Naive thymus-derived CD4-positive, alpha-beta T cell (primary cell): ENCODE results near the gene MAP4K3. TPM values are rescaled to one million over a fixed set of nuclear protein-coding genes. Genes with fewer than 3 reads are reported as not detected.

ENCODE experiments used
- ATAC-seq: fragments of 150-1000 bp; cut with Tn5 transposase; 2 replicates; pipeline ENCODE4 v1.10.0; 2021; ENCODE audit warnings: mild to moderate bottlenecking, moderate library complexity
- CTCF ChIA-PET: fragments of 350-600 bp; sonication (Branson Sonifier 250); formaldehyde crosslinking; loops from one replicate; lab custom pipeline; 2021; ENCODE audit warnings: antibody characterized with exemption; lab: Charles Lee
- POLR2A ChIA-PET: fragments of 350-600 bp; sonication (Branson Sonifier 250); formaldehyde crosslinking; loops from one replicate; lab custom pipeline; 2021; ENCODE audit warnings: antibody characterized with exemption, inconsistent platforms; lab: Charles Lee
- DNase-seq, 9 donors: peaks; one replicate each; pipeline versions ENCODE4 v3.0.0 to v3.0.0-alpha.2; 2020 to 2022; ENCODE audit warnings: mixed read lengths in 1 of 9
- H3K27ac ChIP-seq: one replicate; pipeline ENCODE4 v1.7.0; 2013; ENCODE audit warnings: mild to moderate bottlenecking, low read depth, low read length, moderate library complexity
- H3K27me3 ChIP-seq, 2 donors: one replicate each; pipeline ENCODE4 v1.7.0; 2013; ENCODE audit warnings: low read length in 2 of 2, mild to moderate bottlenecking in 2 of 2, moderate library complexity in 2 of 2; ENCODE audit not compliant: control insufficient read depth in 2 of 2, insufficient read depth in 2 of 2
- H3K36me3 ChIP-seq, 3 experiments: 1 replicate in 2 of 3; 2 replicates in 1 of 3; pipeline ENCODE4 v1.7.0; 2013; ENCODE audit warnings: low read length in 3 of 3, mild to moderate bottlenecking in 3 of 3, moderate library complexity in 1 of 3; ENCODE audit not compliant: insufficient read depth in 3 of 3, control insufficient read depth in 2 of 3
- H3K4me1 ChIP-seq, 2 donors: one replicate each; pipeline ENCODE4 v1.7.0; 2013; ENCODE audit warnings: low read length in 2 of 2, mild to moderate bottlenecking in 2 of 2, moderate library complexity in 1 of 2; ENCODE audit not compliant: control insufficient read depth in 2 of 2, insufficient read depth in 2 of 2
- H3K4me3 ChIP-seq: 2 replicates; pipeline ENCODE4 v1.7.0; 2013; ENCODE audit warnings: mild to moderate bottlenecking, low read length
- H3K9me3 ChIP-seq, 3 experiments: 1 replicate in 2 of 3; 2 replicates in 1 of 3; pipeline ENCODE4 v1.7.0; 2013; ENCODE audit warnings: low read length in 3 of 3; ENCODE audit not compliant: control insufficient read depth in 2 of 3
- H3K27ac Mint-ChIP-seq, 9 donors: one replicate each; pipeline ENCODE4 v1.8.0; 2020 to 2022; ENCODE audit warnings: mixed read lengths in 9 of 9, mild to moderate bottlenecking in 8 of 9, moderate library complexity in 5 of 9, inconsistent platforms in 2 of 9
- H3K27me3 Mint-ChIP-seq, 5 donors: one replicate each; pipeline ENCODE4 v1.8.0; 2021 to 2022; ENCODE audit warnings: mixed read lengths in 5 of 5, mild to moderate bottlenecking in 1 of 5
- H3K36me3 Mint-ChIP-seq, 5 donors: one replicate each; pipeline ENCODE4 v1.8.0; 2020 to 2022; ENCODE audit warnings: mixed read lengths in 5 of 5, mild to moderate bottlenecking in 3 of 5, inconsistent platforms in 1 of 5
- H3K4me1 Mint-ChIP-seq, 7 donors: one replicate each; pipeline ENCODE4 v1.8.0; 2020 to 2022; ENCODE audit warnings: mixed read lengths in 7 of 7, mild to moderate bottlenecking in 3 of 7, inconsistent platforms in 1 of 7
- H3K4me3 Mint-ChIP-seq, 10 donors: one replicate each; pipeline ENCODE4 v1.8.0; 2020 to 2022; ENCODE audit warnings: mild to moderate bottlenecking in 10 of 10, mixed read lengths in 10 of 10, moderate library complexity in 6 of 10, inconsistent platforms in 2 of 10
- H3K9me3 Mint-ChIP-seq, 11 donors: one replicate each; pipeline ENCODE4 v1.8.0; 2020 to 2022; ENCODE audit warnings: mixed read lengths in 11 of 11, mild to moderate bottlenecking in 4 of 11, inconsistent platforms in 1 of 11, moderate library complexity in 1 of 11
- intact Hi-C, 2 donors: fragments of 100-400 bp; cut with micrococcal nuclease; formaldehyde crosslinking; loops; one replicate each; pipeline ENCODE4 v1.15.1; 2023
- polyA plus RNA-seq, 2 donors: library from polyadenylated mRNA; unstranded; fragments of 300-500 nt; fragmentation: Illumina TruSeq; gene quantifications; one replicate each; pipeline ENCODE4 v1.2.3, GENCODE V29; 2021
- total RNA-seq, 6 experiments: library from RNA in 5 of 6; stranded (reverse) in 5 of 6; gene quantifications; 1 replicate in 5 of 6; 2 replicates in 1 of 6; pipeline ENCODE4 v1.2.3 and lab custom pipeline; 2021 to 2026

MAP4K3 gene
- total and polyA plus RNA-seq, 7 experiments from 2014 or later: 2.9 to 32.2 (median 19.9) TPM

DNA sequence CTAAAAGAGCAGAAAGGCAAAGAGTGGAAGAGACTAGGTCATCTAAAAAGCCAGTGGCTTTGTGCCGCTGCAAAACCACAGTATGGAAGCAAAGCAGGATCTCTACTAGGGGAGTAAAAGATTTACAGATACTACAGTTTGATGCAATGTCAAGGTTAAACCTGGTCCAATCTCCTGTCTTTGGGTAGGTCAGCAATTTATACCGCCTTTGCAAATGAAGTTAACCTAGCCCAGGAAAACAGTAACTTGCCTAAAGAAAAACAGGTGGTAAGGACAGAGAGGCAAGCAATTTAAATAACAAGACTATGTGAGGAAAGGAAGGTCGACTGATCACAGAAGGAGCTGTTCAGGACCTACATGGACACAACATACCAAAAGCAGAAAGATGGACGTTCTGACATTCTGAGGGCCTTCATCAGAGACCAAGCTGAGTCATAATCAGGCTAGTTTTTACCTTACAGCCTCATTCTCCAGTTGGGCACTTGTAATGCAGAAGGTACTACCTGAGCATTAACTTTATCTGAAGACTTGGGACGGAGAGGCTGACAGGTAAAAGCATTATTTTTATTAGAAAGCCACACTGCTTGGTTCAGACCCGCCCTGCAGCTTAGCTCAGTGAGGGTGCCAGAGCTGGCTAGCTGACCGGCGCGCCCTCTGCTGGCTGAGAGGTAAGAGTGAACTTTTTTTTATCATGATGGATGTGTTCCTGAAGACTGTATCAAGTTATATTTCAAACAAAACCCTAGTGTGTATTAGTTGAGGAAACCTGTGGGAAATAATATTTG lies 209.3 kb downstream of the MAP4K3 start:
- H3K27ac ChIP-seq: no peak overlapping the region
- H3K4me3 Mint-ChIP-seq: peak overlapping the region; percentile 49 to 85 (median 76)
- H3K36me3 Mint-ChIP-seq: peaks cover 0 to 11% (median 0%) of the 10 kb centered on the region in 5 donors
- no peaks in the 10 kb centered on the region for H3K36me3 ChIP-seq
- peaks cover 4 to 9% of the 10 kb centered on the region in 2 donors for H3K4me1 ChIP-seq
- H3K27me3 ChIP-seq: no peaks in the 10 kb centered on the region
- H3K9me3 Mint-ChIP-seq: no peaks in the 10 kb centered on the region
- peak; percentile 93 for ATAC-seq
- ChIA-PET CTCF (interaction anchor here (0.5 to 7.1 kb wide), 19 partner anchors 10 to 525 kb away, joined by 3 to 198 read pairs (median 4); partner anchors contain the start of gene SOS1), POLR2A (interaction anchor here (0.7 to 5.1 kb wide), 7 partner anchors 12 to 171 kb away, joined by 3 to 86 read pairs (median 5); partner anchors contain the start of gene SOS1)
- H3K4me1 Mint-ChIP-seq: peaks cover 8 to 43% (median 21%) of the 10 kb centered on the region in 7 donors
- H3K27ac Mint-ChIP-seq: peak overlapping the region in 4 of 9 donors; percentile 38 to 88 (median 65)
- no peaks in the 10 kb centered on the region for H3K9me3 ChIP-seq
- peaks cover 0 to 6% (median 0%) of the 10 kb centered on the region in 5 donors for H3K27me3 Mint-ChIP-seq
- intact Hi-C loops: loop anchor here (1.0 to 5.0 kb wide), 8 partner anchors 11 to 646 kb away; partner anchors contain the start of genes SOS1 (in 2 of the 2) and SRSF7 (in 1 of the 2)
- H3K4me3 ChIP-seq: peak overlapping the region; percentile 31
- peak; percentile 58 to 83 (median 78) for DNase-seq

DNA sequence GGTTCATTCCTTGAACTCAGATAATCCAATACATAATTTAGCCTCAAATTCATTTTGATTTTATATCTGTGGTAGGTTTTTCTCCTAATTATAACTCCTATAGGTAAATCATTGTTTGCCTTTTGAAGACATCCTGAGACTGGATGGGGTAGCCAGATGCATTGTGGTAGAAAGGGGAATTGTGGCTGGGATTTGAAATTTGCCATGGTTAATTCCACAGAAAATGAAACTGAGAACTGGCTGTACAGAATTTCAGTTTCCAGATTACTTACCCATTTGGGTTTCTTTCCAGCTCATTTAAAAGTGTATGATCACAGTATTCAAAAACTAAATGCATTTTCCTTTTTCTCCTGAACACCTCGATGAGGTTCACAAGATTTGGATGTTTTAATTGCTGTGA lies 211.5 kb downstream of the MAP4K3 start:
- peaks cover 0 to 6% (median 0%) of the 10 kb centered on the region in 5 donors for H3K27me3 Mint-ChIP-seq
- Histone ChIP-seq H3K36me3 (no peaks in the 10 kb centered on the region), H3K27ac (no peak overlapping the region), H3K9me3 (no peaks in the 10 kb centered on the region), H3K27me3 (no peaks in the 10 kb centered on the region), H3K4me1 (peaks cover 4 to 9% of the 10 kb centered on the region in 2 donors), H3K4me3 (no peak overlapping the region)
- peak overlapping the region in 1 of 10 donors; percentile 51 for H3K4me3 Mint-ChIP-seq
- H3K4me1 Mint-ChIP-seq: peaks cover 8 to 51% (median 21%) of the 10 kb centered on the region in 7 donors
- intact Hi-C loops: loop anchor here in 1 of 2 donors (5.0 kb wide), 2 partner anchors 33 to 643 kb away; no protein-coding TSS in a partner anchor
- ChIA-PET CTCF (interaction anchor here (0.6 to 1.7 kb wide), 2 partner anchors 80 to 106 kb away, joined by 3 to 8 read pairs; no protein-coding TSS in a partner anchor), POLR2A (interaction anchor here (0.7 to 5.1 kb wide), 6 partner anchors 8 to 274 kb away, joined by 3 to 86 read pairs (median 4); partner anchors contain the start of gene SOS1)
- H3K36me3 Mint-ChIP-seq: peaks cover 0 to 21% (median 0%) of the 10 kb centered on the region in 5 donors
- ATAC-seq: no peak
- H3K9me3 Mint-ChIP-seq: peaks cover 0 to 5% (median 0%) of the 10 kb centered on the region in 11 donors
- H3K27ac Mint-ChIP-seq: peak overlapping the region in 1 of 9 donors; percentile 60
- no peak for DNase-seq

DNA sequence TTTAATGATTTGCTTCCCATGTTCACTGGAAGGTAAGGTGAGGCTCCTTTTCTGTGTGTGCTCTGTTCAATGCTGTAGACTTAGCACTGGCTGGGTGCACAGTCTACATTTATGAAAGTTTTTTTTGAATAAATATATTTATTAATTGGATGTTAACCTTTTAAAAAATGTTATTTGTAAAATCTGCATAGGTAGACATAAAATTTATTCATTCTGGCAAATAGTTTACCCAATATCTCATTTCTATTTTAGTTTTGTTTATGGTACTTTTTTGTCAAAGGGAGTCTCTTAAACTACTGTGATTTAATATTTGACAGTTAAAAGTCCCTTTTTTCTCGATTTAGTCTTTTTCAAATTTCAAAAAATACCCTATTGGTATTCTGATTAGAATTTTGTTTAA lies 213.2 kb downstream of the MAP4K3 start:
- no peak for ATAC-seq
- H3K27me3 ChIP-seq: no peaks in the 10 kb centered on the region
- no peaks in the 10 kb centered on the region for H3K9me3 ChIP-seq
- Mint-ChIP-seq H3K27me3 (peaks cover 0 to 6% (median 0%) of the 10 kb centered on the region in 5 donors), H3K36me3 (peaks cover 0 to 25% (median 0%) of the 10 kb centered on the region in 5 donors), H3K4me1 (peaks cover 6 to 57% (median 18%) of the 10 kb centered on the region in 7 donors), H3K27ac (no peak overlapping the region), H3K4me3 (no peak overlapping the region), H3K9me3 (peaks cover 0 to 8% (median 0%) of the 10 kb centered on the region in 11 donors)
- no peaks in the 10 kb centered on the region for H3K36me3 ChIP-seq
- no peak overlapping the region for H3K27ac ChIP-seq
- H3K4me1 ChIP-seq: peaks cover 4 to 14% of the 10 kb centered on the region in 2 donors
- no peak for DNase-seq
- intact Hi-C loops: no loop called here
- H3K4me3 ChIP-seq: no peak overlapping the region
- ChIA-PET POLR2A (no interaction called here), CTCF (no interaction called here)

DNA sequence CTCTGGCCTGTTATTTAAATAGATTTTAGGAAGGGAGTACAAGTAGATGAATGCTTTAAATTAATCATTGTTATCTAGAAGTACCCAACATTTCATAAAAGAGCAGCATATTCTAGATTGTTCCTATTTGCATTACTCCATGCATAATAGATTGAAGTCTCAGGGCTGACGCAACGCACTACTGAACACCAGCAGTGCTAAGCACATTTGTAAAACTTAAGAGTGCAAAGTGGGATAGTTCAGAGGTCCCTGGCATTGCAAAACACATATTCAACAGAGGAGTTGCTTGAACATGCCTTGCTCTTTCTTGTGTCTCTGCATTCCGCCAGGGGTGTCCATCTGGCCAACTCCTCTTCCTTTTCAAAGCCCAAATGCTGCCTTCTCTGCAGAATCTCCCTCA lies 215.6 kb downstream of the MAP4K3 start:
- peak overlapping the region in 2 of 9 donors; percentile 11 to 30 for H3K27ac Mint-ChIP-seq
- peaks cover 0 to 2% (median 0%) of the 10 kb centered on the region in 5 donors for H3K27me3 Mint-ChIP-seq
- Histone ChIP-seq H3K27me3 (no peaks in the 10 kb centered on the region), H3K4me1 (peaks cover 19 to 20% of the 10 kb centered on the region in 2 donors), H3K4me3 (no peak overlapping the region), H3K27ac (no peak overlapping the region), H3K36me3 (no peaks in the 10 kb centered on the region), H3K9me3 (no peaks in the 10 kb centered on the region)
- H3K9me3 Mint-ChIP-seq: peaks cover 0 to 8% (median 0%) of the 10 kb centered on the region in 11 donors
- ChIA-PET POLR2A (no interaction called here), CTCF (no interaction called here)
- ATAC-seq (no peak), DNase-seq (no peak)
- intact Hi-C loops: no loop called here
- peaks cover 17 to 57% (median 27%) of the 10 kb centered on the region in 7 donors for H3K4me1 Mint-ChIP-seq
- peaks cover 0 to 22% (median 0%) of the 10 kb centered on the region in 5 donors for H3K36me3 Mint-ChIP-seq
- peak overlapping the region in 1 of 10 donors; percentile 13 for H3K4me3 Mint-ChIP-seq

DNA sequence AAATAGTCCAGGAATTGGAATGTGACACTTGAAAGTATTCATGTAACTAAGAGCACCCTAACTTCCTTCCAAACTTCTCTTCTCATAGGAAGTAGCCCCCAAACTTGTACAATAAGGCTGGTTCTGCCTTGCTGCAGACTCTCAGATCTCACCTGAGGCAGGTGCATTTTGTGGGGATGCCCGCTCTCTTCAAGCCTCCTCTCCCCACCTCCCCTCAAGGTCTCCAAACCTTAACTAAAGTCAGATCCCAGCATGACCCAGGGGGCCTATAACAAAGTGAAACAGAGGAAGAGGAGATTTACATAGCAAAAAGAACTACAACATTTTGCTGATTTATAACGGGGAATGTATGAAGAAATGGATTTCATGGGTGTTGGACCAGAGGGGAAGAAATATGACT lies 216.9 kb downstream of the MAP4K3 start:
- intact Hi-C loops: no loop called here
- CTCF ChIA-PET: no interaction called here
- Histone ChIP-seq H3K36me3 (no peaks in the 10 kb centered on the region), H3K4me3 (no peak overlapping the region), H3K27ac (no peak overlapping the region), H3K4me1 (peaks cover 29 to 32% of the 10 kb centered on the region in 2 donors), H3K9me3 (no peaks in the 10 kb centered on the region), H3K27me3 (no peaks in the 10 kb centered on the region)
- Mint-ChIP-seq H3K27me3 (peaks cover 0 to 2% (median 0%) of the 10 kb centered on the region in 5 donors), H3K9me3 (peaks cover 0 to 8% (median 0%) of the 10 kb centered on the region in 11 donors), H3K27ac (peak overlapping the region in 2 of 9 donors; percentile 77 to 86), H3K4me1 (peaks cover 26 to 62% (median 37%) of the 10 kb centered on the region in 7 donors), H3K4me3 (peak overlapping the region in 1 of 10 donors; percentile 43), H3K36me3 (peaks cover 0 to 23% (median 0%) of the 10 kb centered on the region in 5 donors)
- no peak for DNase-seq
- POLR2A ChIA-PET: interaction anchor here (2.4 kb wide), 1 partner anchor 96 kb away, joined by 13 read pairs; no protein-coding TSS in a partner anchor
- no peak for ATAC-seq

DNA sequence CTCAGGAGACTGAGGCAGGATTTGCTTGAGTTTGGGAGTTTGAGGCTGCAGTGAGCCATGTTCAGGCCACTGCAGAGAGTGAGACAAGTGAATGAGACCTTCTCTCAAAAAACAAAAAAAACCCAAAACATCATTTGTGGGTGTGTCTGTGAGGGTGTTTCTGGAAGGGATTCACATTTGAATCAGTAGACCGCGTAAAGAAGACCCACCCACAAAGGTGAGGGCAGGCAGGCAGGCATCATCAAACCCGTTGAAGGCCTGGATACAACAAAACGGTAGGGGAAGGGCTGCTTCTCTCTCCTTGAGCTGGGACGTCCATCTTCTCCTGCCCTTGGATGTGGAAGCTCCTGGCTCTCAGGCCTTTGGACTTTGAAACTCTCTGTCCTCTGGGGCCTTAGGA lies 218.7 kb downstream of the MAP4K3 start:
- H3K27ac ChIP-seq: no peak overlapping the region
- H3K4me1 Mint-ChIP-seq: peaks cover 26 to 69% (median 38%) of the 10 kb centered on the region in 7 donors
- no peak for DNase-seq

More for the DNA sequence above, 218.7 kb downstream of the MAP4K3 start:
- Histone ChIP-seq H3K9me3 (no peaks in the 10 kb centered on the region), H3K4me3 (no peak overlapping the region), H3K4me1 (peaks cover 29 to 38% of the 10 kb centered on the region in 2 donors), H3K27me3 (no peaks in the 10 kb centered on the region), H3K36me3 (no peaks in the 10 kb centered on the region)
- Mint-ChIP-seq H3K27ac (peak overlapping the region in 8 of 9 donors; percentile 2 to 97 (median 43)), H3K36me3 (peaks cover 0 to 31% (median 0%) of the 10 kb centered on the region in 5 donors), H3K27me3 (peaks cover 0 to 2% (median 0%) of the 10 kb centered on the region in 5 donors), H3K4me3 (peak overlapping the region in 3 of 10 donors; percentile 37 to 59 (median 56)), H3K9me3 (peaks cover 0 to 13% (median 0%) of the 10 kb centered on the region in 11 donors)
- intact Hi-C loops: loop anchor here (5.0 kb wide), 3 partner anchors 36 to 551 kb away; partner anchors contain the start of genes DHX57 (in 1 of the 2), GALM (in 1 of the 2) and MORN2 (in 1 of the 2)
- no peak for ATAC-seq
- CTCF ChIA-PET: interaction anchor here (0.7 to 2.9 kb wide), 3 partner anchors 10 to 1822 kb away, joined by 3 to 15 read pairs (median 3); no protein-coding TSS in a partner anchor
- POLR2A ChIA-PET: interaction anchor here (0.7 to 3.5 kb wide), 5 partner anchors 9 to 100 kb away, joined by 3 to 35 read pairs (median 4); partner anchors contain the start of gene SOS1
